Skeletal muscle tissue (tissue), 4 donors: ENCODE data around the gene ERCC3. TPM values are rescaled to one million over a fixed set of nuclear protein-coding genes. Genes with fewer than 3 reads are reported as not detected.
"Not testable (repeated sequence)": the region's sequence is repeated elsewhere in the genome, so short reads cannot be mapped to it uniquely, and the experiment has no call there.

Experiments
- H3K27ac ChIP-seq: one replicate; pipeline ENCODE4 v1.7.0; 2013; ENCODE audit warnings: mild to moderate bottlenecking, low read depth, low read length, inconsistent platforms
- H3K27me3 ChIP-seq, 3 donors: one replicate each; pipeline ENCODE4 v1.7.0; 2013; ENCODE audit warnings: low read length in 3 of 3; ENCODE audit not compliant: control insufficient read depth in 3 of 3, insufficient read depth in 3 of 3
- H3K36me3 ChIP-seq, 3 donors: one replicate each; pipeline ENCODE4 v1.7.0; 2013; ENCODE audit warnings: low read length in 3 of 3; ENCODE audit not compliant: control insufficient read depth in 3 of 3, insufficient read depth in 3 of 3
- H3K4me1 ChIP-seq, 3 donors: one replicate each; pipeline ENCODE4 v1.7.0; 2013; ENCODE audit warnings: low read length in 3 of 3, mild to moderate bottlenecking in 3 of 3; ENCODE audit not compliant: control insufficient read depth in 3 of 3, insufficient read depth in 3 of 3
- H3K4me3 ChIP-seq, 3 donors: one replicate each; pipeline ENCODE4 v1.7.0; 2013; ENCODE audit warnings: low read length in 3 of 3
- H3K9ac ChIP-seq, 3 donors: one replicate each; pipeline ENCODE4 v1.7.0; 2013; ENCODE audit warnings: low read length in 3 of 3, mild to moderate bottlenecking in 3 of 3, moderate library complexity in 2 of 3, low read depth in 1 of 3
- H3K9me3 ChIP-seq, 3 donors: one replicate each; pipeline ENCODE4 v1.7.0; 2013; ENCODE audit warnings: low read length in 3 of 3; ENCODE audit not compliant: control insufficient read depth in 3 of 3
- total RNA-seq: library from RNA; depleted of rRNA; stranded (reverse); fragments of >200 nt; gene quantifications from one replicate; pipeline ENCODE4 v1.2.3, GENCODE V29; 2014
- donor health status: Osteomylitis.

ERCC3 gene
- total RNA-seq, 1 donor from 2014 or later = 28.7 TPM

GRCh38 chr2:127256866-127257265 lies 37.1 kb downstream of the ERCC3 start:
- Histone ChIP-seq H3K27me3 (no peaks in the 10 kb centered on the region), H3K27ac (no peak overlapping the region), H3K9me3 (no peaks in the 10 kb centered on the region), H3K36me3 (peaks cover 37 to 46% (median 46%) of the 10 kb centered on the region in 3 donors), H3K4me1 (no peaks in the 10 kb centered on the region), H3K4me3 (no peak overlapping the region), H3K9ac (no peak overlapping the region)

- H3K27me3 ChIP-seq = no peaks in the 10 kb centered on the region
- no peak overlapping the region for H3K9ac ChIP-seq
- H3K9me3 ChIP-seq = no peaks in the 10 kb centered on the region
- no peaks in the 10 kb centered on the region for H3K4me1 ChIP-seq
- H3K27ac ChIP-seq = no peak overlapping the region
- H3K36me3 ChIP-seq = peaks cover 37 to 46% (median 46%) of the 10 kb centered on the region in 3 donors
- H3K4me3 ChIP-seq = no peak overlapping the region
Measured at GRCh38 chr2:127256381-127256780, 37.6 kb downstream of the ERCC3 start.

- Histone ChIP-seq H3K4me1 (no peaks in the 10 kb centered on the region), H3K36me3 (peaks cover 33 to 40% (median 39%) of the 10 kb centered on the region in 3 donors), H3K4me3 (no peak overlapping the region), H3K9ac (no peak overlapping the region), H3K27me3 (no peaks in the 10 kb centered on the region), H3K9me3 (no peaks in the 10 kb centered on the region), H3K27ac (no peak overlapping the region)
Measured at GRCh38 chr2:127255721-127256120, 38.2 kb downstream of the ERCC3 start.

- H3K27ac ChIP-seq = no peak overlapping the region
- H3K9me3 ChIP-seq = no peaks in the 10 kb centered on the region
Measured at GRCh38 chr2:127255146-127255545, 38.8 kb downstream of the ERCC3 start.

GRCh38 chr2:127254386-127254981 lies 39.5 kb downstream of the ERCC3 start:
- H3K27me3 ChIP-seq = no peaks in the 10 kb centered on the region
- no peaks in the 10 kb centered on the region for H3K9me3 ChIP-seq
- no peak overlapping the region for H3K9ac ChIP-seq
- H3K27ac ChIP-seq = no peak overlapping the region
- H3K4me3 ChIP-seq = no peak overlapping the region
- no peaks in the 10 kb centered on the region for H3K4me1 ChIP-seq
- H3K36me3 ChIP-seq = peaks cover 25 to 29% (median 27%) of the 10 kb centered on the region in 3 donors

More at GRCh38 chr2:127255146-127255545, 38.8 kb downstream of the ERCC3 start:
- H3K4me1 ChIP-seq = no peaks in the 10 kb centered on the region
- no peak overlapping the region for H3K9ac ChIP-seq
- no peak overlapping the region for H3K4me3 ChIP-seq
- H3K27me3 ChIP-seq = no peaks in the 10 kb centered on the region
- H3K36me3 ChIP-seq = peaks cover 31 to 34% (median 34%) of the 10 kb centered on the region in 3 donors

GRCh38 chr2:127241184-127241583 lies 52.8 kb downstream of the ERCC3 start:
- H3K9me3 ChIP-seq, H3K9ac ChIP-seq, H3K27ac ChIP-seq, H3K36me3 ChIP-seq, H3K27me3 ChIP-seq, H3K4me1 ChIP-seq, H3K4me3 ChIP-seq: not testable (repeated sequence)

- H3K4me3 ChIP-seq = no peak overlapping the region
- H3K9ac ChIP-seq = no peak overlapping the region
- H3K36me3 ChIP-seq = no peaks in the 10 kb centered on the region
- H3K27me3 ChIP-seq = no peaks in the 10 kb centered on the region
- no peaks in the 10 kb centered on the region for H3K4me1 ChIP-seq
- H3K9me3 ChIP-seq = no peaks in the 10 kb centered on the region
- H3K27ac ChIP-seq = no peak overlapping the region
Measured at GRCh38 chr2:127239395-127239794, 54.5 kb downstream of the ERCC3 start.

- not testable (repeated sequence) for H3K9ac ChIP-seq, H3K9me3 ChIP-seq, H3K4me3 ChIP-seq, H3K27ac ChIP-seq, H3K4me1 ChIP-seq, H3K36me3 ChIP-seq, H3K27me3 ChIP-seq
Measured at GRCh38 chr2:127237768-127238167, 56.2 kb downstream of the ERCC3 start.

- H3K4me3 ChIP-seq = no peak overlapping the region
- H3K9ac ChIP-seq = no peak overlapping the region
- H3K36me3 ChIP-seq = no peaks in the 10 kb centered on the region
- H3K4me1 ChIP-seq = no peaks in the 10 kb centered on the region
- H3K27ac ChIP-seq = no peak overlapping the region
- H3K9me3 ChIP-seq = no peaks in the 10 kb centered on the region
- no peaks in the 10 kb centered on the region for H3K27me3 ChIP-seq
Measured at GRCh38 chr2:127235082-127235702, 58.8 kb downstream of the ERCC3 start.

- H3K4me1 ChIP-seq = no peaks in the 10 kb centered on the region
- no peak overlapping the region for H3K4me3 ChIP-seq
- no peaks in the 10 kb centered on the region for H3K27me3 ChIP-seq
- no peaks in the 10 kb centered on the region for H3K9me3 ChIP-seq
- no peaks in the 10 kb centered on the region for H3K36me3 ChIP-seq
- H3K9ac ChIP-seq = no peak overlapping the region
- no peak overlapping the region for H3K27ac ChIP-seq
Measured at GRCh38 chr2:127233710-127234109, 60.2 kb downstream of the ERCC3 start.
